Stimulated activated CD4-positive, alpha-beta T cell treated with anti-CD3 and anti-CD28 coated beads, Interleukin-4, amount 100 ng/mL, for 1 hour (primary cell): ENCODE data around the gene PYGB.
"Not testable (repeated sequence)": the region's sequence is repeated elsewhere in the genome, so short reads cannot be mapped to it uniquely, and the experiment has no call there.

Experiments
- DNase-seq: peaks from one replicate; pipeline ENCODE4 v3.0.0-alpha.2; 2020

Gene PYGB

DNA sequence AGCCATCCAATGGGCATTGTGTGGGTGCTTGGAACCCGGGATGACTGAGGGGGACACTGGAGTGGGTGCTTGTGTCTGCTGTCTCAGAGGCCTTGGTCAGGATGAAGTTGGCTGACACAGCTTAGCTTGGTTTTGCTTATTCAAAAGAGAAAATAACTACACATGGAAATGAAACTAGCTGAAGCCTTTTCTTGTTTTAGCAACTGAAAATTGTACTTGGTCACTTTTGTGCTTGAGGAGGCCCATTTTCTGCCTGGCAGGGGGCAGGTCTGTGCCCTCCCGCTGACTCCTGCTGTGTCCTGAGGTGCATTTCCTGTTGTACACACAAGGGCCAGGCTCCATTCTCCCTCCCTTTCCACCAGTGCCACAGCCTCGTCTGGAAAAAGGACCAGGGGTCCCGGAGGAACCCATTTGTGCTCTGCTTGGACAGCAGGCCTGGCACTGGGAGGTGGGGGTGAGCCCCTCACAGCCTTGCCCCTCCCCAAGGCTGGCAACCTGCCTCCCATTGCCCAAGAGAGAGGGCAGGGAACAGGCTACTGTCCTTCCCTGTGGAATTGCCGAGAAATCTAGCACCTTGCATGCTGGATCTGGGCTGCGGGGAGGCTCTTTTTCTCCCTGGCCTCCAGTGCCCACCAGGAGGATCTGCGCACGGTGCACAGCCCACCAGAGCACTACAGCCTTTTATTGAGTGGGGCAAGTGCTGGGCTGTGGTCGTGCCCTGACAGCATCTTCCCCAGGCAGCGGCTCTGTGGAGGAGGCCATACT, 49.4 kb downstream of the PYGB start:
- no peak for DNase-seq

DNA sequence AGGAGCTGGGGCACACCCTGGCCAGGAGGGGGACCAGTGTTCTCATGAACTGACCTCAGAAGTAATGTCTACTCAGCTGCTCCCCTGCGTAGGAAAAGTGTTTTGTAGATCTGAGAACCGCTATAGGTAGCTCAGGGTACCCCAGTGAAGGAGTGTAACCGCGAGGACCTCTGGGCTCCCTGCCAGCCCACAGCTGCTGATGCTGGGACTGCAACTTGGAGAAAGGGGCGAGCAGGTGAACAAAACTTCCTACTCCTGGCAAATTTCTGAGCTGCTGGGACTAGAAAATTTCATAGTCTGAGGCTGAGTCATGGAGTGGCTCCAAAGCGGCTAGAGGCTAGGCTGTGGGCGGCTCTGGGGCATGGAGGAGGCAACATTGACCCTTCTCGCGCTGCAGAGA, 51.9 kb downstream of the PYGB start:
- no peak for DNase-seq

DNA sequence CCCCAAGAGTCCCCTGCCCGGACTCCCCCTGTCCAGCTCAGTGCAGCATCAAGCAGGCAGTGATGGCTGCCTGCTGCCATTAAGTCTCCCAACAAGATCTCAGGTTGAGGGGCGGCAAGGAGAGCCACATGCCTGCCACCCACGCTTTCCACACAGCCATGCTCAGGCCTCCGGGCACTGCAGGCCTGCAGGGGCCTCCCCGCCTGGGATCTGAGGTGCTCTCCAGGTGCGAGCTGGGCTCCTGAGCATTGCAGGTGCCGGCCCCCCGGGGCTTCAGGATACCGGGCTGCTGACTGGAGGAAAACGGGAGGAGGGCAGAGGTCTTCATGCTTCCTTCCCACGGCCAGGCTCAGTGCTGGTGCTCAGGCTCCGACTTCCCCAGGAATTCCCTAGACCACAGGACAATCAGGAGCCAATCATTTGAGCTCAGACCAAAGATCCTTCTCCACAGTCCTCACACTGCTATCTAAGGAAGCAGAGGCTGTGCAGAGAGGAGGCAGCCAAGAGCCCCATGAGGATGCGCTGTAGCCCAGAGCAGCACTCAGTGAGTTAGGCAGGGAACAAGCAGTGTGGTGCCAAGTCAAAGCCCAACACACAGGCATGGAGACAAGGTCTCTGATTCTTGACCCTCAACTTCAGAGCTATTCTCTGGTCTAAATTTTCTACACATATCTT, 52.7 kb downstream of the PYGB start:
- DNase-seq: no peak

DNA sequence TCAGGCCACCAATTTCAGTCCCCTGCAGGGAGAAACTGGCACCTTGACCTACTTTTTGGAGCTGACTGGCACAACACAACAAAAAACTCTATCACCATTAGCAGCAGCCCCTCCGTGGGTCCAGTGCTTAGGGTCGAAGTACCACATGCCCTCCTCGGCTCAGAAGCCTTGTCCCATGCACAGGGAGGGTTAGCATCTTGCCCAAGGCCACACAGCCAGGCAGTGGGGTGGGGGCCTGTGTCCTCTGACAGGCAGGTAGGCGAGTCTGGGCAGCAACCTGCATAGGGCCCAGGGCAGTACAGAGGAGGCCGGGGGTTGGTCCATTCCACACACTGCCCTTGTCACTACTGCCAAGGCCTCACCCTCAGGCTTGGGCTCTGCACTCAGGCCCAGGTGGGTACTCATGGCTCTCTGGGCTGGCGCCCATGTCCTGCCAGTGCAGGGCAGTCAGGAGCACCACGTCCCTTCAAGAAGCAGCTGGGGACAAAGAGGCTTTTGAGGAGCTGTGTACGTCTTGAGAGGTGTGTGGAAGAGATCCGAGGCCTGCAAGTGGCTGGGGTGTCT, 53.6 kb downstream of the PYGB start:
- no peak for DNase-seq

DNA sequence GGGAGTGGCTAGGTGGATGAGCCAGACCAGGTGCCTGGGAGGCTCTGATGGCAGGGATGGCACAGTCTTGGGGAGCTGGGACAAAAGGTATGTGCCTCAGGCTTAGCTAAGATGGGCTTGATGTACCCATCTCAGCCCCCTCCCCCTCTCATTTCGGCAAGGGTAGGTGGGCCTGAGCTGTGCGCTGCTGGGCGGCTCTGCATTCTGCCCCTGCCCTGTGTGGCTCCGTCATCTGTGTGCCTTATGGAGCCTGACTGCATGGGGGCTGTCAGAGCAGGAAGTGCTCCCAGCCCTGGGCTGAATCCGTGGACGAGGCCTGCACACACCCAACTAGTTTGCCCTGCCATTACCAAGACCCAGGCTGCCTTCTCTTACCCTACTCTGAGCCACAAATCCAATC, 54.7 kb downstream of the PYGB start:
- no peak for DNase-seq

DNA sequence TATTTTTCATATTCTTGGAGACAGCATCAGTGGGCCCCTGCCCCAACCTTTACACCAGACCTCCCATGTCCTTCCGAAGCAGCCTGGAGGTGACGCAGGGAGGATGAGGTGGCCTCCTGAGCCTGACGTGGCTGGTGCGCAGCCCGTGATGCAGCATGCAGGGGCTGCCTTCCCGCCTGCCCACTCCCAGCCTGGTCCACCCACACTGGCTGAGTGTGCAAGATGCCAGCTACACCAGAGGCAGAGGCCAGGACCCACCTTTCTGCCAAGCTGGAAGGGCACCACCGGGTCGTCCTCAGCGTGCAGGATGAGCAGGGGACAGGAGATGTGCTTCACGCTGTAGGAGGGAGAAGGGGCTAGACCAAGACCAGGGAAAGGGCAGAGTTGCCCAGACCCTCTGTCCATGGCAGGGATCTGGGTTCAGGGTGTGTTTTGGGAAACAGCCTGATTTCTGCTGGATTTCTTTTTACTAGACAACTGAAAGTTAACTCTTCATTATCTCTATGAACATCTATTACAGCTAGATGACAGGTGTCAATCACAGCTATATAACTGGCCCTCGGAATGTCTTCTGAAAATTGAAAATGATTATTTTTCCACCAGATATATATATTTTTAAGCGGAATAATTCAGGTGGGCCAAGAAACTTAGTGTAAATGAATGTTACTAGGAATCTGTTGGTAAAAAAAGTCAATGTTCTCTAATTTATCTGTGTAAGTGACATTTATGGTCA, 55.6 kb downstream of the PYGB start:
- DNase-seq: no peak

DNA sequence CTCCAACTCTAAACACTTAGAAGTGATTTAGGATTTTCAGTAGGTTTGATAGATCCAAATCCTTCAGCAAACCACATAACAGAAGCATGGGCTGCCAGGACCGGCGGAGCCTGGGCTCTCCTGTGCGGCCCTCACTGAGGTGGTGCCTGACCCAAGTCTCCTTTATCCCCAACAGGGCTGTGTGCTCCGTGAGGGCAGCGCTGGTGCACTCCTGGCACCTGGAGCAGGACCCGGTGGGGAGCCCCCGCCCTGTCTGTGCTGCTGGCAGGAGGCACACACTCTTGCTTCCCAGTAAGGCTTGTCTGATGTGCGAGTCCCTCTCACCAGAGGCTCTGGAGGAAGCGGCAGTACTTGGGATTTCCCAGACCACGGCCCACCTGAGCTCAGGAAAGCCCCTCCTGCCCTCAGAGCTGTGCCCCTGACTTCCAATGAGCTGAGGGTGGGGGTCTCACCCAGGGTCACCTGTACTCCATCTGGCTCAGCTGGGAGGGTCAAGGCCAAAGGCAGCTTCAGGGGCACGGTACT, 56.2 kb downstream of the PYGB start:
- DNase-seq: no peak

DNA sequence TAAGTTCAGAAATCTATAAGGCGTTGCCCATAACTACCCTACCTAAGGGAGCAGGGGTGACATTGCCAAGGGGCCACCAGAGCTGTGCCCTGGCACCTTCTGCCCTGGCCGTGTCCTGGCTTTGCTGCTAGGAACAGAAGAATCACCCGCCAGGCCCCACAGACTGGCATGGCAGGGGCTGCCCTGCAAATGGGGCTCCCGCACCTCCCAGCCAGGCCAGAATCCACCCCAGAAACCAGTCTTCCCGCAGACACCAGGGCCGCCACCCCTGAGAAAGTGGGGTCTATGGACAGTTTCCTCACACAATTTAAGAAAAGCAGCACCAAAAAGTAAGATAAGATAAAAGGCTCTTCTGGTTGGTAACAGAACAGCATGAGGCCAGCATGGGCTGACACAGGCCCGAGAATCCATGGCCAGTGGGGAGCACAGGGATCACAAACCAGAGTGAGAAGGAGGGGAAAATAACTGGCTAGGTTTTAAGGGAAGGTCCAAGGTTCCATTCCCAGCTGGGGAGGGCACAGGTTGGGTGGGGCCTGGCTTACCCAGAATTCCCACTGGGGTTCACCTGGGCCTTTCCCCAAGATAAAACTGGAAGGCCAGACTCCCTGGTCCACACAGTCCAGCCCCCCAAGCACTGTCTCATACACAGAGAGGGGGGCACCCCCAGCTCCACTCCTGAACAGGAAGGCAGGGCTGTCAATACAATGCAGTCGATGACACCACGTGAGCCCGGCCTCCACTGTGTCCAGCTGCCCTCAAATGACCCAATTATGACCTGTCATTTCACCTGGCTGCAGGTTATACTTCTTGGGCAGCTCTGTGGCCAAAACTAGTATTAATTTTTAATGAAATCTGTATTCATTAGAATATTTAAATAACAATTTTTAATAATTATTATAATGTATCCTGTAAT, 59.4 kb downstream of the PYGB start:
- DNase-seq: no peak

DNA sequence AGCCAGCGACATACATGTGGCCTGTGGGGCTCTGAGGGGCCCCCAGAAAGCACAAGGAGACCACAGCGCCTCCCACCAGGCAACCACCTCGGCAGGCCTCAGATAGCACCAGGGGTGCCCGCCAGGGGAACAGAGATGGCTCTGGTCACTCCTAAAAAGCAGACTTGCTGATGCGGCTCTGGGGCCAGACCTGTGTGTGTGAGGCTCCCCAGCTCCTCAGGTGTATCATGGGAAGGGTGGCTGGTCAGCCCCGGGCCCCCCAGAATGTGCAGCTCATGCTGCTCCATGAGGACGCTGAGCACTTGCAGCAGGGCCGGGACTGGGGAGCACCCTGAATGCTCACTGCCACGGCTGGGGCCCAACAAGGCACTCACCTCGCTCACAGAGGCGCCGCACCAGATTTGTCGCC, 60.2 kb downstream of the PYGB start:
- no peak for DNase-seq

DNA sequence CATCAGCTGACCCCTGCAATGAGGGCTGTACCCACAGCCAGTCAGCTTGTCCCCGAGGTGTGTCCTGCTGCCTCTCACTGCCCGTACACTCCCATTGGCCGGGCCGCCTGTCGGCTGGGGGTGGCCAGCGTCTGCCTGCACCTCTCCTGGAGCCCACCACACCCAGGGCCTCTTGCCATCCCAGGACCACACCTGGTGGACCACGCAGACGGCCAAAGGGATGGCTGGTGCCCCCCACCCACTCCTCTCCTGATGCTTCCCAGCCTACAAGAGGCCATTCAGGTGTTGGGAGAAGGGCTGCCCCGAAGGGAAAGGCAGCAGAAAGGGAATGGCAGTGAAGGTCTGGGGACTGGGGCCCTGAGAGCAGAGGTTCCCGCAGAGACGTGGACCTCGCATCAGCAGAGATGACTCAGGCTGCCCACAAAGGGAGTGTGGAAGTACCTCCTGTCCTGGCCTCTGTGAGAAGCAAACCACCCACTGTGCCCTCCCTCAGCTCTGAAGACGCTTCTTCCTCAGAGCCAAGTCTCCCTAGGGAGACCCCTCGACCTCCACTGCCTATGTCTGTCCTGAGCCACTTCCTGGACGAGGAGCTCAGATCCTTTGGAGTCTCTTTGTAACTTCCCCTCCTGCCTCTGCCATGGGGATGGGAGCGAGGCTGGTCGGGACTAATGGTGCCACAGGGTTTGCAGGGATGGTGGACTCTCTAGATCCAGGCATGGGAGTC, 60.9 kb downstream of the PYGB start:
- no peak for DNase-seq

DNA sequence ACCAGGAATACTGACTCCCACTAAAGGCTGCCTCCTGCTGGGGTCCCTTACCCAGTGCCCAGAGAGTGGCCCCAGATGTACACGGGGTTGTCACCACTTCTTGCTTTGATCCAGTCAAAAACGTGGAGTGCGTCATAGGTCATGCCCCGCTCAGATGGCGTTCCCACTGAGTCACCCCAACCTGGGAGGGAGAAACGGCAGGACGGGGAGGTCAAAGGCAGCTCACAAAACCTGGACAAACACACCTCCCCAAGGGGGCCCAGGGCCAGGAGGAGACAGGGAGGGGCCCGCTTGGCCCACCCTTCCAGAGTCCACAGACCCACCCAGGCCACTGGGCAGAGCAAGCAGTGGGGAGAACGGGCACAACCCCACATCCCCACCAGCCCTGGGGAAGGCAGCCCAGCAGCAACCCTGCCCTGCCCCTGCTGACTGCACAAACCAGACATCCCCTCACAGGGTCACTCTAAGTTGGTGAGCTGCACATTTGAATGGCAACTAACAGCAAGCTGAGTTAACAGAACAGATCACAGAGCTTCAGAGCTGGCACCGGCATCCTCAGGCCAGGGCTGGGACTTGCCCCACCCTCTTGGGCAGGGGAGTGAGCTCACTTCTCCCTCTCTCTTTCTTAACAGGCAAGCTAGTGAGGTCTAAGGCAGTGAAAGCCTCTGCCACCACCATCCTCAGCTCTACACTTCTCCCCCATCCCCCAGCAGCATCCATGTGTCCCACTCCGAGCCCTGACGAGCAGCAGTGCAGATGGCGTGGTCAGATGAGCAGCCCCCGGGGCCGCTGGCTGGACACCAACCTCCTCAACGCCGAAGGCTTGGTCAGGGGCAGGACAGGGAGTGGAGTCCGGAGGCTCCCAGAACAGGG, 61.7 kb downstream of the PYGB start:
- DNase-seq: no peak

DNA sequence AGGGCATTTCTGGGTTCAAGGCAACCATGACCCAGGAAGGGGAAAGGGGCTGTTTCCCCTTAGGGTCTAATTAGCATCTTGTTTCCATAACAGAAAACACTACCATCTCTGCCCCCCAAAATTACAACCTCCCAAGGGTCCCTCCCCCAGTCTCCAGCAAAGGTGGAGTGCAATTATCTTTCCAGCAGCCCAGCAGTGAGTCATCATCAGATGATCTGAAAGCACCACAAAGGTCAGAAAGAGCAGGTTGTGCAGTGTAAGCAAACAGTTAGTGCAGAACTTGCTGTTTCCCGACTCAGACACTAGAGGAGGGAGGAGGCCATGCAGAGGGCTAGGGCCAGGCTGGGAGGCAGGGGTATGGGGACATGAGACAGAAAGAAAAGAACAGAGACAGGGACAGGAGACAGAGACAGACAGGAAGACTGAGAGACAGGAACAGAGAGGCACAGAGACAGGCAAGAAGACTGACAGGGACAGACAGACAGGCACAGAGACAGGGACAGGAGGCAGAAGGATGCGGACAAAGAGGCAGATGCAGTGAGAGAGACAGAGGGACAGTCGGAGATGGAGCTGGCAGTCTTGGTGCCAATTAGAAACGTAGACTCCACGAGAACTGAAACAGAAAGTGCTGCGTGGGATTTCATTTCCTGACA, 62.5 kb downstream of the PYGB start:
- peak; percentile 28 for DNase-seq

DNA sequence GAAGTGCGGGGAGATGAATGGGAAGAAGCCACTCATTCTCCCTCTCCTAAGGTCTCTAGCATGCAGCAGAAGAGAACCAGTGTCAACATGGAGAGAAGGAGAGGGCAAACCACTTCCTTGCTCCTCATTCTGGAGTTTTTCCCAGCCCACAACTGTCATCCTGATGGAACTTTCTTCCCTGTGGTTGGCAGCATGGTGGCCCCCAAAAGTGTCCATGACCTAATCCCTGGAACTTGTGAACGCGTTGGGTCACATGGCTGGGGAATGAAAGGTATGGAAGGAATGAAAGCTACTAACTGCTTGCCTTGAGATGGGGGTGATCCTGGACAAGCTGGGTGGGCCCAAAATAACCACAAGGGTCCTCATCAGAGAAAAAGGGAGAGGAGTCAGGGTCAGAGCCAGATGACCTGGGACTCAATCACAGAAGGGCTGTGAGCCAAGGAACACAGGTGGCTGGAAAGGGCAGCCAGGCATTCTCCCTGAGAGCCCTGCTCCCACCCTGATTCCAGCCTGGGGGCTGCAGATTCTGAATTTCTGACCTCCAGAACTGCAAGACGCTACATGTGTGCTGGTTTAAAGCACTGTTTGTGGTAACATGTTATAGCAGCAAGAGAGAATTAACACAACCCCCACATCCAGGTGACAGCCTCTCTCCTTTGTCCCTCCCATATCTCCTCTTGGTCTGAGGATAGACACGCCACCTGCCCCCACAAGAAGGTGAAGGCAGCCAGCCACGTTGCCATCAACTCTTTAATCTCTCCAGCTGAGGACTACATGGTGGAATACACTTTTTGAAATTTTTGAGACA, 63.2 kb downstream of the PYGB start:
- no peak for DNase-seq

DNA sequence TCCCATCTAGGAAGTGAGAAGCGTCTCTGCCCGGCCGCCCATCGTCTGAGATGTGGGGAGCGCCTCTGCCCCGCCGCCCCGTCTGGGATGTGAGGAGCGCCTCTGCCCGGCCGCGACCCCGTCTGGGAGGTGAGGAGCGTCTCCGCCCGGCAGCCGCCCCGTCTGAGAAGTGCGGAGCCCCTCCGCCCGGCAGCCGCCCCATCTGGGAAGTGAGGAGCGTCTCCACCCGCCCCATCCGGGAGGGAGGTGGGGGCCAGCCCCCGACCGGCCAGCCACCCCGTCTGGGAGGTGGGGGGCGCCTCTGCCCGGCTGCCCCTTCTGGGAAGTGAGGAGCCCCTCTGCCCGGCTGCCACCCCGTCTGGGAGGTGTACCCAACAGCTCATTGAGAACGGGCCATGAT, 64.8 kb downstream of the PYGB start:
- not testable (repeated sequence) for DNase-seq

DNA sequence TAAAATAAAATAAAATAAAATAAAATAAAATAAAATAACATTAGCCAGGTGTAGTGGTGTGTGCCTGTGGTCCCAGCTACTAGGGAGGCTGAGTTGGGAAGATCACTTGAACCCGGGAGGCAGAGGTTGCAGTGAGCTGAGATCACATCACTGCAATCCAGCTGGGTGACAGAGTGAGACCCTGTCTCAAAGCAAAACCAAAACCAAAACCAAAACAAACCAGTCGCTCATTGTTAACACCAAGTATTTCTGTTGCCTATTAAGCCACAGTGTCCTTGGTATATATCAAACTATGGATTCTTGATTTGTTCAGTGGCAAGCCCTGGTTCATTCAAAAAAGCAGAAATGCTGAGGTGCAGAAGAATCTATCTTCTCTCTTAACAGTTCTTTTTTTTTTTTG, 65.7 kb downstream of the PYGB start:
- DNase-seq: no peak

DNA sequence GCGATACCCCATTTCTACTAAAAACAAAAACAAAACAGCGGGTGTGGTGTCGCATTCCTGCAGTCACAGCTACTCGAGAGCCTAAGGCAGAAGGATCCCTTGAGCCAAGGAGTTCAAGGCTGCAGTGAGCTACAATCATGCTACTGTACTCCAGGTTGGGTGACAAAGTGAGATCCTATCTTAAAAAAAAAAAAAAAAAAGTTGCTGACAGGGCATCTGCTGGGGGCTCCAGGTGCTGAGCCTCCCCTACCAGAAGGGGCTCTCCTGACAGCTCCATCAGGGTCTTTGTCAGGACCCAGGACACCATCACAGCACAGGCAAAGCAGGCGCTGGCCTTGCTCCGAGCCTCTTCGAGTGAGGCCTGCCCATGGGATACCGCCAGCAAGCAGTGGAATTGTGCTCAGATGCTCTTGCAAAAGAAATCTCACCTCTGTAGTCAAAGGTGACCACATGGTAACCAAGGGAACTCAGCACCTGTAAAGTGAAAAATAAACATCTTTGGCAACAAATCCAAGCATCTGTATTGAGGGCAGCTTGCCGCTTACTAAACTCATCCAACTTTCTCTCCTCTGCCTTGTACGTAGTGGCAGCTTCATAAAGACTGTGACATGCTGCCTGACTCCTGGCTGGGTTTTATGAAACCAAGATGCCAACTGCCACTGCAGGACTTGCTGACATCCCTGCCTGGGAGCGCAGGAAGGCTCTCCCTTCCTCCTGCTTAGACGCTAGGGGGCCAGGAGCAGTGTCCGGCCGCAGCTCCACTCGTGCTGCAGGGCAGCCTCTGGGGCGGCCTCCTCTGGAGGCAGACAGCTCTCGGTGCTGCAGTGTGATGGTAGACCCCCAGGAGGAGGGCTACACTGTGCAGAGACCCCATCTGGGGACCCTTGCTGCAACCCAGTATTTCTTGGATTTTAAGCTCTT, 66.9 kb downstream of the PYGB start:
- DNase-seq: no peak

DNA sequence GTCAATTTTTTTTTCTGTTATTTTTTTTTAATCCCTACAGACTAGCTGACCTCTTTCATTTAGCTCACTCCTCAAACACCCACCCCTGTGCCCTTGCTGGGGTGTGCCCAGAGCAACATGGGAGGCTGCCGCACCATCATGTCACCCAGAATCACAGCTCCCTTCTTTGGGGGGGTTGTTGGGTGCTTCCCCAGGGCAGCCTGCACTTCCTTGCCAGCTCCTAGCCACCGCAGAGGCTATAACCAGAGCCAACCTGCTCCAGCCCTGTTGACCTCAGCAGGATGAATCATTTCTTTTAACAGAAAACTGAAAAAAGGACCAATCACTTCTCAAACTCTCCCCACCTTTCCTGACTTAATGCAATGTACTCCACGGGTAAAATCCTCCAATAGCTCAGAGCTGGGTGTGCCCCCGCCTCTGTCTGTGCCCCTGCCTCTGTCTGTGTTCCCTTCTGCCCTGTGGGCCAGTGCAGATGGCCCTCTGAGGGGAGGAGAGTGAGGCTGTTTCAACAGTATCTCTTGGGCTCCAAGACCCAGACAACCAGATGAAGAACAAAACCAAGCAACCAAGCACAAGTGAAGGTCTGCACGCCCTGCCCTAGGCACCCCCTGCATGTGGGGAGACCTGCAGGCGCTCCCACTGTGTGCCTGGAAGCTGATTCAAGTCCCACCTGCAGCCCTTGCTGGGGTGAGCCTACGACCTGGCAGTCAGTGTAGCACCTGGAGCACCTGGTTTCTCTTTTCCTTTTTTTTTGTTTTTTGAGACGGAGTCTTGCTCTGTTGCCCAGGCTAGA, 67.7 kb downstream of the PYGB start:
- DNase-seq: no peak
